ENCODE data around the gene ATP2B3.

DNA sequence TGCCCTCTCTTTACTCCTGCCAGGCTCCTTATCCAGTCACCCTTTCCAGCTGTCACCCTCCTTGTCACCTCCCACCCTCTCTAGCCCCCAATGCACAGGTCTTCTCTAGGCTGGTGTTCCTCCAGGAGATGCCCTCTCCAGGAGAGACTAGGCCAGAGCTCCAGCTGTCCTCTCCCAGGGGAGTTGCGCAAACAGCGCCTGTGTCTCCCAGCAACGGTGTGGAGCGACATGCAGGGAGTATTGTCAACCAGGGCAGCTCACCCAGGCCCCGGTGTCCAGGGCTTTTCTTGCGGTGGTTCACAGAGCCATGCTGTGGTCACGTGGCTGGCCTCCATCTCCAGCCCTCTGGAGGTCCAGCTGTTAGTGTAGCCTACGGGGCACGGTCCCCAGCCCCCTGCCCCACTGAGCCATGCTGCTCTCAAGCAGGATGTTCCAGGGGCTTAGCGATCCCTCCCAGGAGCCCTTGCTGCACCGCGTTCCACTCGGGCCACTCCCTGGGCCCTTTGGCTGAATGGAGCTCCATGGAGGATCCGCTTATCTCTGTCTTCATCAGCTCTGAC is 46.7 kb downstream of the ATP2B3 start:
- TF ChIP-seq BRD9 (IDR thresholded peaks at IDR 0.05; ENCODE audit: low read depth, partially characterized antibody) (no peak), NFYB (IDR thresholded peaks at IDR 0.05; ENCODE audit: extremely low read depth, insufficient read length) (no peak), SOX6 (IDR thresholded peaks at IDR 0.05) (no peak), XRCC5 (IDR thresholded peaks at IDR 0.05; ENCODE audit: low read depth, low read length) (no peak), EZH2 (IDR thresholded peaks at IDR 0.05; ENCODE audit: borderline replicate concordance, low read depth, low read length) (no peak), SAFB2 (IDR thresholded peaks at IDR 0.05; ENCODE audit: borderline replicate concordance, low read depth, low read length, severe bottlenecking) (no peak), JUND (IDR thresholded peaks at IDR 0.05; ENCODE audit: borderline replicate concordance, low read depth, low read length) (no peak), JUND (tag; IDR thresholded peaks at IDR 0.05; ENCODE audit: borderline replicate concordance, low read depth, low read length) (no peak), HIVEP1 (CRISPR knock-in tag; IDR thresholded peaks at IDR 0.05) (no peak)
- TF ChIP-seq, protein P1, sequence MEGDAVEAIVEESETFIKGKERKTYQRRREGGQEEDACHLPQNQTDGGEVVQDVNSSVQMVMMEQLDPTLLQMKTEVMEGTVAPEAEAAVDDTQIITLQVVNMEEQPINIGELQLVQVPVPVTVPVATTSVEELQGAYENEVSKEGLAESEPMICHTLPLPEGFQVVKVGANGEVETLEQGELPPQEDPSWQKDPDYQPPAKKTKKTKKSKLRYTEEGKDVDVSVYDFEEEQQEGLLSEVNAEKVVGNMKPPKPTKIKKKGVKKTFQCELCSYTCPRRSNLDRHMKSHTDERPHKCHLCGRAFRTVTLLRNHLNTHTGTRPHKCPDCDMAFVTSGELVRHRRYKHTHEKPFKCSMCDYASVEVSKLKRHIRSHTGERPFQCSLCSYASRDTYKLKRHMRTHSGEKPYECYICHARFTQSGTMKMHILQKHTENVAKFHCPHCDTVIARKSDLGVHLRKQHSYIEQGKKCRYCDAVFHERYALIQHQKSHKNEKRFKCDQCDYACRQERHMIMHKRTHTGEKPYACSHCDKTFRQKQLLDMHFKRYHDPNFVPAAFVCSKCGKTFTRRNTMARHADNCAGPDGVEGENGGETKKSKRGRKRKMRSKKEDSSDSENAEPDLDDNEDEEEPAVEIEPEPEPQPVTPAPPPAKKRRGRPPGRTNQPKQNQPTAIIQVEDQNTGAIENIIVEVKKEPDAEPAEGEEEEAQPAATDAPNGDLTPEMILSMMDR (IDR thresholded peaks at IDR 0.05 in 2 of 3, conservative IDR thresholded peaks at IDR 0.05 in 1 of 3; ENCODE audit: insufficient read depth in 2 of 3, low read depth in 1 of 3, low read length in 3 of 3), result no peak

Measured in K562 (cell line).